Right lobe of liver (tissue), 6 donors: ENCODE data around the gene VSIG10L. TPM values are rescaled to one million over a fixed set of nuclear protein-coding genes. Genes with fewer than 3 reads are reported as not detected.
A peak's percentile ranks its signal among the peaks of the same experiment; 100 is the strongest.

Experiments
- ATAC-seq, 4 donors: fragments of 200-7000 bp; cut with Tn5 transposase; one replicate each; pipeline ENCODE4 v1.9.1; 2020; ENCODE audit warnings: mild to moderate bottlenecking in 4 of 4, moderate library complexity in 4 of 4
- DNase-seq, 3 donors: peaks; one replicate each; pipeline ENCODE4 v3.0.0-alpha.2; 2020
- H3K27ac ChIP-seq, 3 donors: fragments of 200-600 bp; one replicate each; pipeline ENCODE4 v1.8.0; 2022
- H3K27me3 ChIP-seq, 2 donors: fragments of 200-600 bp; one replicate each; pipeline ENCODE4 v1.8.0; 2022
- H3K36me3 ChIP-seq, 4 donors: fragments of 200-600 bp; sonication (generic) in 1 of 4; one replicate each; pipeline versions ENCODE4 v1.5.1 to v1.8.0; 2017 to 2022; ENCODE audit warnings: control low read depth in 1 of 4
- H3K4me1 ChIP-seq, 4 donors: fragments of 200-600 bp; sonication (generic) in 1 of 4; one replicate each; pipeline versions ENCODE4 v1.5.1 to v1.8.0; 2017 to 2022; ENCODE audit warnings: control low read depth in 1 of 4
- H3K4me3 ChIP-seq, 3 donors: fragments of 200-600 bp; one replicate each; pipeline ENCODE4 v1.8.0; 2022
- H3K9me3 ChIP-seq, 4 donors: fragments of 200-600 bp; sonication (generic) in 1 of 4; one replicate each; pipeline versions ENCODE4 v1.5.1 to v1.8.0; 2017 to 2022; ENCODE audit warnings: control low read depth in 1 of 4
- POLR2A ChIP-seq: fragments of 450-650 bp; IDR thresholded peaks from one replicate; pipeline ENCODE4 v1.6.1; 2017; ENCODE audit warnings: antibody characterized with exemption, mild to moderate bottlenecking
- WGBS: methylation state at CpG from one replicate; pipeline ENCODE4 v1.1.6; 2018; ENCODE audit warnings: low coverage, low lambda C conversion rate; ENCODE audit not compliant: insufficient coverage; ENCODE audit errors: missing lambda C conversion rate; 5-methylcytosine and 5-hydroxymethylcytosine counted together
- intact Hi-C, 2 donors: fragments of 100-400 bp; cut with DNase I; formaldehyde crosslinking; loops; one replicate each; pipeline versions ENCODE4 v1.11.2 to v1.14.1; 2022
- total RNA-seq, 6 experiments: library from RNA; depleted of rRNA in 2 of 6; stranded (reverse); fragments of >200 nt in 2 of 6; fragmentation: NEBNext Ultra II Directional in 3 of 6; extraction: Animal tissue kit (Norgen Biotek cat#: 25700) in 3 of 6; gene quantifications; one replicate each; pipeline versions ENCODE4 v1.1.0 to v1.2.4, GENCODE V29; 2016 to 2023
- TF ChIP-seq, protein P1 (sequence below), 4 donors: fragments of 200-600 bp in 3 of 4; fragments of 450-650 bp in 1 of 4; IDR thresholded peaks; one replicate each; pipeline versions ENCODE4 v1.5.1 to v1.8.0; 2016 to 2022; ENCODE audit warnings: antibody characterized with exemption in 4 of 4, mild to moderate bottlenecking in 2 of 4
- donor health status: DM: no; HTN: yes; CAD: no.
- donor health status: DM: no; HTN: no; CAD: no.
- donor health status: DM: no; HTN: no; CAD: no.
- donor health status: DM: no; HTN: yes; CAD: no.
- donor health status: DM: no; HTN: yes; CAD: no.

Gene VSIG10L
- total RNA-seq, 6 experiments from 2014 or later: 1.3 to 4.5 (median 2.8) TPM

DNA sequence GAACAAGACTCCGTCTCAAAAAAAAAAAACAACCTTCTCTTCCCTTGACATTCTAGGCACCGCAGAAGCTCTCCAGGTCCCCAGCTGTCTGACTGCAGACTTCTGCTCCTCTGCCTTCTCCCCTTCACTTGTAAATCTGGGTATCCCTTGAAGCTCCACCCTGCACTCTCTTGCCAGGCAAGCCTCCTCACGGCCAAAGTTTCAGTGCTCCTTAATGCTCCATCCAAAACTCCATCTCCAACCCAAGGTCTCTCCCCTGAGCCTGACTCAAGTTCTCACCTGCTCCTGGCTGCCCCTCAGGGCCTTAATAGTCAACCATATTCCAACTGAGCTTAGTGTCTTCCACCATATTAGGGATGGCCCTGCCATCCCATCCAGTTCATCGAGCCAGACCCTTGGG, 28.3 kb upstream of the VSIG10L start:
- H3K9me3 ChIP-seq: no peaks in the 10 kb centered on the region
- H3K27ac ChIP-seq: no peak overlapping the region
- DNase-seq: no peak
- H3K4me3 ChIP-seq: no peak overlapping the region
- no peaks in the 10 kb centered on the region for H3K36me3 ChIP-seq
- no peak for ATAC-seq
- 62% methylated on average over 2 of the region's 4 CpGs for WGBS
- H3K4me1 ChIP-seq: peaks cover 0 to 4% (median 0%) of the 10 kb centered on the region in 4 donors
- intact Hi-C loops: no loop called here
- no peaks in the 10 kb centered on the region for H3K27me3 ChIP-seq
- TF ChIP-seq, protein P1, sequence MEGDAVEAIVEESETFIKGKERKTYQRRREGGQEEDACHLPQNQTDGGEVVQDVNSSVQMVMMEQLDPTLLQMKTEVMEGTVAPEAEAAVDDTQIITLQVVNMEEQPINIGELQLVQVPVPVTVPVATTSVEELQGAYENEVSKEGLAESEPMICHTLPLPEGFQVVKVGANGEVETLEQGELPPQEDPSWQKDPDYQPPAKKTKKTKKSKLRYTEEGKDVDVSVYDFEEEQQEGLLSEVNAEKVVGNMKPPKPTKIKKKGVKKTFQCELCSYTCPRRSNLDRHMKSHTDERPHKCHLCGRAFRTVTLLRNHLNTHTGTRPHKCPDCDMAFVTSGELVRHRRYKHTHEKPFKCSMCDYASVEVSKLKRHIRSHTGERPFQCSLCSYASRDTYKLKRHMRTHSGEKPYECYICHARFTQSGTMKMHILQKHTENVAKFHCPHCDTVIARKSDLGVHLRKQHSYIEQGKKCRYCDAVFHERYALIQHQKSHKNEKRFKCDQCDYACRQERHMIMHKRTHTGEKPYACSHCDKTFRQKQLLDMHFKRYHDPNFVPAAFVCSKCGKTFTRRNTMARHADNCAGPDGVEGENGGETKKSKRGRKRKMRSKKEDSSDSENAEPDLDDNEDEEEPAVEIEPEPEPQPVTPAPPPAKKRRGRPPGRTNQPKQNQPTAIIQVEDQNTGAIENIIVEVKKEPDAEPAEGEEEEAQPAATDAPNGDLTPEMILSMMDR (IDR thresholded peaks at IDR 0.05): no peak
- no peak for TF ChIP-seq POLR2A

- intact Hi-C loops: no loop called here
- H3K4me1 ChIP-seq: peaks cover 0 to 19% (median 4%) of the 10 kb centered on the region in 4 donors
- ATAC-seq (no peak), DNase-seq (no peak)
- 83% methylated on average over 9 of the region's 23 CpGs for WGBS
- peak within 1 kb of the TSS; percentile 77 to 92 (median 83) for H3K4me3 ChIP-seq
- no peaks in the 10 kb centered on the region for H3K36me3 ChIP-seq
- no peaks in the 10 kb centered on the region for H3K27me3 ChIP-seq
- H3K9me3 ChIP-seq: no peaks in the 10 kb centered on the region
- TF ChIP-seq POLR2A: no peak
- TF ChIP-seq, protein P1 (IDR thresholded peaks at IDR 0.05): no peak
- H3K27ac ChIP-seq: peak within 1 kb of the TSS in 2 of 3 donors; percentile 47 to 95
Observed at GRCh38 chr19:51368366-51369282, 26.7 kb upstream of the VSIG10L start, which contains the start of gene CLDND2. Gene CLDND2 (minus strand): TSS chr19:51369003. CDS start chr19:51368577, 426 bp downstream.

- TF ChIP-seq, protein P1 (IDR thresholded peaks at IDR 0.05): no peak
- peak; percentile 50 for TF ChIP-seq POLR2A
- no peaks in the 10 kb centered on the region for H3K27me3 ChIP-seq
- H3K27ac ChIP-seq: peak overlapping the region; percentile 84 to 95 (median 94)
- peak; percentile 78 to 89 (median 81) for ATAC-seq
- intact Hi-C loops: no loop called here
- H3K4me1 ChIP-seq: peaks cover 0 to 27% (median 4%) of the 10 kb centered on the region in 4 donors
- H3K9me3 ChIP-seq: no peaks in the 10 kb centered on the region
- H3K36me3 ChIP-seq: no peaks in the 10 kb centered on the region
- peak; percentile 100 for DNase-seq
- H3K4me3 ChIP-seq: peak overlapping the region; percentile 77 to 92 (median 83)
- 9% methylated on average over 19 of the region's 64 CpGs for WGBS
Observed at GRCh38 chr19:51367565-51368365, 25.8 kb upstream of the VSIG10L start.

DNA sequence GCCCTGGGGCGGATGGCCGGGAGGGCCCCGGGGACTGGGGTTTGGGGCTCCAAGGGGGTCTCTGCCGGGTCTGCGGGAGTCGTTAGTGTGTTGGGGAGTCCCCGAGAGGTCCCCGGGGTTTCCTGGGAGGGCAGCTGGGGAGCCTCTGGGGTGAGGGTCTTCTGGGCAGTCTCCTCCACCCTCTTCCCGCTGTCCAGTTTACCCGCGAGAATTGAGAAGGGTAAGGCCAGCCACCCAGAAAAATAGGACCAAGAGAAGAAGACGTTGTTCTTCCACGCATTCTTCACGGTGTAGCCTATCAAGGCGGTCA, 25.3 kb upstream of the VSIG10L start:
- DNase-seq (peak in 1 of 3 donors; percentile 76), ATAC-seq (no peak)
- H3K27ac ChIP-seq: peak overlapping the region; percentile 84 to 95 (median 94)
- TF ChIP-seq POLR2A: peak; percentile 84
- TF ChIP-seq, protein P1 (IDR thresholded peaks at IDR 0.05): no peak
- H3K36me3 ChIP-seq: no peaks in the 10 kb centered on the region
- peaks cover 0 to 33% (median 6%) of the 10 kb centered on the region in 4 donors for H3K4me1 ChIP-seq
- H3K9me3 ChIP-seq: no peaks in the 10 kb centered on the region
- intact Hi-C loops: no loop called here
- H3K27me3 ChIP-seq: no peaks in the 10 kb centered on the region
- WGBS: no CpG with 5 or more reads among the region's 15 CpGs
- H3K4me3 ChIP-seq: peak overlapping the region; percentile 77 to 92 (median 83)
